ENCODE data around the gene METTL1.

- TF ChIP-seq, protein P1, sequence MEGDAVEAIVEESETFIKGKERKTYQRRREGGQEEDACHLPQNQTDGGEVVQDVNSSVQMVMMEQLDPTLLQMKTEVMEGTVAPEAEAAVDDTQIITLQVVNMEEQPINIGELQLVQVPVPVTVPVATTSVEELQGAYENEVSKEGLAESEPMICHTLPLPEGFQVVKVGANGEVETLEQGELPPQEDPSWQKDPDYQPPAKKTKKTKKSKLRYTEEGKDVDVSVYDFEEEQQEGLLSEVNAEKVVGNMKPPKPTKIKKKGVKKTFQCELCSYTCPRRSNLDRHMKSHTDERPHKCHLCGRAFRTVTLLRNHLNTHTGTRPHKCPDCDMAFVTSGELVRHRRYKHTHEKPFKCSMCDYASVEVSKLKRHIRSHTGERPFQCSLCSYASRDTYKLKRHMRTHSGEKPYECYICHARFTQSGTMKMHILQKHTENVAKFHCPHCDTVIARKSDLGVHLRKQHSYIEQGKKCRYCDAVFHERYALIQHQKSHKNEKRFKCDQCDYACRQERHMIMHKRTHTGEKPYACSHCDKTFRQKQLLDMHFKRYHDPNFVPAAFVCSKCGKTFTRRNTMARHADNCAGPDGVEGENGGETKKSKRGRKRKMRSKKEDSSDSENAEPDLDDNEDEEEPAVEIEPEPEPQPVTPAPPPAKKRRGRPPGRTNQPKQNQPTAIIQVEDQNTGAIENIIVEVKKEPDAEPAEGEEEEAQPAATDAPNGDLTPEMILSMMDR (IDR thresholded peaks at IDR 0.05), result no peak
- no peak for TF ChIP-seq ZFX (IDR thresholded peaks at IDR 0.05; ENCODE audit: borderline replicate concordance)
Observed at GRCh38 chr12:57741413-57741789, 30.5 kb downstream of the METTL1 start.
